Left lung (tissue), 10 donors: ENCODE data around the gene ACVR1B. TPM values are rescaled to one million over a fixed set of nuclear protein-coding genes. Genes with fewer than 3 reads are reported as not detected.

Source experiments
- ATAC-seq: fragments of 200-7000 bp; cut with Tn5 transposase; one replicate; pipeline ENCODE4 v1.9.1; 2020; ENCODE audit warnings: moderate library complexity
- DNase-seq, 4 donors: peaks; one replicate each; pipeline ENCODE4 v3.0.0-alpha.2; 2013 to 2020
- H3K27ac ChIP-seq, 2 donors: fragments of 200-600 bp; sonication (generic) in 1 of 2; one replicate each; pipeline versions ENCODE4 v1.5.0 to v1.8.0; 2020 to 2021
- H3K27me3 ChIP-seq, 2 donors: fragments of 200-600 bp; sonication (generic) in 1 of 2; one replicate each; pipeline versions ENCODE4 v1.5.0 to v1.8.0; 2020 to 2021
- H3K36me3 ChIP-seq, 2 donors: fragments of 200-600 bp; sonication (generic) in 1 of 2; one replicate each; pipeline versions ENCODE4 v1.5.0 to v1.8.0; 2020 to 2021
- H3K4me1 ChIP-seq, 2 donors: fragments of 200-600 bp; one replicate each; pipeline ENCODE4 v1.8.0; 2021
- H3K4me3 ChIP-seq, 2 donors: fragments of 200-600 bp; sonication (generic) in 1 of 2; one replicate each; pipeline versions ENCODE4 v1.5.0 to v1.8.0; 2020 to 2021; ENCODE audit warnings: mild to moderate bottlenecking in 1 of 2
- H3K9me3 ChIP-seq, 2 donors: fragments of 200-600 bp; sonication (generic) in 1 of 2; one replicate each; pipeline versions ENCODE4 v1.5.0 to v1.8.0; 2020 to 2021
- CTCF ChIP-seq, 2 donors: fragments of 200-600 bp; sonication (generic) in 1 of 2; IDR thresholded peaks; one replicate each; pipeline versions ENCODE4 v1.5.0 to v1.8.0; 2021; ENCODE audit warnings: antibody characterized with exemption in 2 of 2
- intact Hi-C, 2 donors: fragments of 100-400 bp; cut with DNase I; formaldehyde crosslinking; loops; one replicate each; pipeline versions ENCODE4 v1.11.2 to v1.14.2; 2022
- polyA plus RNA-seq, 6 donors: library from polyadenylated mRNA; unstranded; fragments of 120-200 nt; gene quantifications; one replicate each; pipeline ENCODE4 v1.2.1, GENCODE V29; 2013; ENCODE audit not compliant: insufficient read length in 6 of 6
- total RNA-seq, 2 donors: library from RNA; stranded (reverse); fragmentation: NEBNext Ultra II Directional; extraction: Animal tissue kit (Norgen Biotek cat#: 25700); gene quantifications; one replicate each; pipeline ENCODE4 v1.2.1, GENCODE V29; 2021
- donor health status: DM: no; HTN: yes; CAD: no.
- donor health status: DM: no; HTN: no; CAD: no.

Gene ACVR1B
- total and polyA plus RNA-seq, 8 donors, result 13.2 to 26.6 (median 16.5) TPM

DNA sequence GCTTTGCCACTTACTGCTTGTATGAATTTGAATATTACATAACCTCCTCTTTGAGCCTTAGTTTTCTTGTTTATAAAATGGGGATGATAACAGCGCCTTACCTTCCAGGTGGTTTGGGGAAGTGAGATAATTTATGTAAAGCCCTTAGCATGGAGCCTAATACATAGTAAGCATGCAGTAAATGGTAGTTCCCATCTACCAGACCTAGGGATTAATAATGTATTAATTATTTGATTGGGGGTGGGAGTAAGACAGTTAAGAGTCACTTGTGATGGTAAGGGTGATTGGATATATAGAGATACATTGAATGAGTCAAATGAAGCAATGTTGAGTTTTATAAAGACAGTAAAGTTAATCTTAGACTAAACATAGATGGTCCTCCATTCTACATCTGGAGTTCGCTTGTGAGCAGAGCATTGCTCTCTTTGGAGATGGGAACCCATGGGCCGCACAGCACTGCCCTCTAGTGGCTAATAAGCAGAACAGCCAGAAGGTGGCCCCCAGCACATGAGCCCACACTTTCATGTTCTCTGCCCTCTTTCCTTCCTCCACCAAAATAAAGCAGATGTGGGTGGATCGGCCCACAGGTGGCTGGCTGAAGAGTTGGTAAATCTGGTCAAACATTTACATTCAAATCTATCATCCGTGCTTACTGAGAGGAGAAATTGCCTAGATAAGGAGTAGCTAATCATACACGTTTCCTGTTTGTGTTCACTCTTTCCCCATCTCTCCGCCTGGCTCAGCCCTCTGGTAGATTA lies 28.7 kb downstream of the ACVR1B start:
- H3K27ac ChIP-seq, result peak overlapping the region in 1 of 2 donors; percentile 18
- no peak overlapping the region for H3K4me3 ChIP-seq
- DNase-seq, result peak; percentile 65 to 85 (median 76)
- no peaks in the 10 kb centered on the region for H3K27me3 ChIP-seq
- peak; percentile 90 for ATAC-seq
- TF ChIP-seq CTCF (IDR thresholded peaks at IDR 0.05), result peak; percentile 98
- no peaks in the 10 kb centered on the region for H3K9me3 ChIP-seq
- peaks cover 0 to 81% of the 10 kb centered on the region in 2 donors for H3K36me3 ChIP-seq
- peaks cover 6 to 47% of the 10 kb centered on the region in 2 donors for H3K4me1 ChIP-seq
- intact Hi-C loops, result loop anchor here in 1 of 2 donors (5.0 kb wide), 1 partner anchor 88 kb away; no protein-coding TSS in a partner anchor

- H3K27ac ChIP-seq, result no peak overlapping the region
- no peaks in the 10 kb centered on the region for H3K9me3 ChIP-seq
- TF ChIP-seq CTCF (IDR thresholded peaks at IDR 0.05), result no peak
- intact Hi-C loops, result loop anchor here in 1 of 2 donors (5.0 kb wide), 1 partner anchor 88 kb away; no protein-coding TSS in a partner anchor
- ATAC-seq (no peak), DNase-seq (no peak)
- peaks cover 6 to 42% of the 10 kb centered on the region in 2 donors for H3K4me1 ChIP-seq
- no peak overlapping the region for H3K4me3 ChIP-seq
- no peaks in the 10 kb centered on the region for H3K27me3 ChIP-seq
- peaks cover 0 to 81% of the 10 kb centered on the region in 2 donors for H3K36me3 ChIP-seq
These were observed 29.3 kb downstream of the ACVR1B start for GRCh38 chr12:51980809-51981127.

DNA sequence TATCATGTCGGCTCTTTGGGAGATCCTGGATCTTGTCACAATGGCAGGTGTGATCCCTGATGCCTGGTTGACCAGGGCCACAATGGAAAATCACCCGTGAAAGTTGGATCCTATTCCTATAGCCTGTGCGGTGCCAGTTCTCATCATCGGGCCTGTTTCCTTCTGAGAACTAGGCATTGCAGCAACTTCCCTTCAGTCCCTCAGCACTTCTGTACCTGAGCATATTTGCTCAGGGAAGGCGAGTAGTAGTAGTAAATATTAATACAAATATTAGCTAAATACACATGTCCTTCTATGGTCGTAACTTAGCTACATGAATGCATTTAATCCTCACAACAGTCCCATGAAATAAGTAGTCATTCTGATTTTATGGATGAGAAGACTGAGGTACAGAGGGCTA lies 33.2 kb downstream of the ACVR1B start:
- no peak overlapping the region for H3K27ac ChIP-seq
- intact Hi-C loops, result loop anchor here in 1 of 2 donors (5.0 kb wide), 1 partner anchor 92 kb away; no protein-coding TSS in a partner anchor
- peaks cover 0 to 82% of the 10 kb centered on the region in 2 donors for H3K36me3 ChIP-seq
- peak; percentile 53 for ATAC-seq
- TF ChIP-seq CTCF (IDR thresholded peaks at IDR 0.05), result no peak
- H3K4me1 ChIP-seq, result peaks cover 0 to 14% of the 10 kb centered on the region in 2 donors
- no peak overlapping the region for H3K4me3 ChIP-seq
- no peaks in the 10 kb centered on the region for H3K27me3 ChIP-seq
- DNase-seq, result no peak
- H3K9me3 ChIP-seq, result no peaks in the 10 kb centered on the region

- Histone ChIP-seq H3K4me1 (peaks cover 0 to 14% of the 10 kb centered on the region in 2 donors), H3K27me3 (no peaks in the 10 kb centered on the region), H3K27ac (no peak overlapping the region), H3K36me3 (peaks cover 0 to 88% of the 10 kb centered on the region in 2 donors), H3K4me3 (no peak overlapping the region), H3K9me3 (no peaks in the 10 kb centered on the region)
- no peak for TF ChIP-seq CTCF (IDR thresholded peaks at IDR 0.05)
- ATAC-seq, result no peak
- intact Hi-C loops, result no loop called here
- DNase-seq, result no peak
These were observed 33.8 kb downstream of the ACVR1B start for GRCh38 chr12:51985154-51985835.

GRCh38 chr12:51986834-51987233 lies 35.3 kb downstream of the ACVR1B start:
- Histone ChIP-seq H3K36me3 (peaks cover 0 to 81% of the 10 kb centered on the region in 2 donors), H3K4me3 (no peak overlapping the region), H3K27me3 (no peaks in the 10 kb centered on the region), H3K27ac (no peak overlapping the region), H3K4me1 (peaks cover 0 to 18% of the 10 kb centered on the region in 2 donors), H3K9me3 (no peaks in the 10 kb centered on the region)
- DNase-seq (no peak), ATAC-seq (no peak)
- intact Hi-C loops, result no loop called here
- TF ChIP-seq CTCF (IDR thresholded peaks at IDR 0.05), result no peak
